AG09319 (cell line): Measurements from ENCODE around the gene FOXP1.
"Not testable (repeated sequence)": the region's sequence is repeated elsewhere in the genome, so short reads cannot be mapped to it uniquely, and the experiment has no call there.

Experiments used
- DNase-seq: peaks from one replicate; pipeline ENCODE4 v3.0.0-alpha.2; 2010; ENCODE audit warnings: low read depth; ENCODE audit errors: extremely low read depth
- CTCF ChIP-seq: IDR thresholded peaks from 2 replicates; pipeline ENCODE4 v1.5.1; 2011; ENCODE audit warnings: low read depth, mild to moderate bottlenecking, inconsistent platforms, low read length, moderate library complexity

The FOXP1 gene

GRCh38 chr3:70979983-70980645 lies 603.4 kb downstream of the FOXP1 start:
- no peak for DNase-seq
- no peak for TF ChIP-seq CTCF

DNA sequence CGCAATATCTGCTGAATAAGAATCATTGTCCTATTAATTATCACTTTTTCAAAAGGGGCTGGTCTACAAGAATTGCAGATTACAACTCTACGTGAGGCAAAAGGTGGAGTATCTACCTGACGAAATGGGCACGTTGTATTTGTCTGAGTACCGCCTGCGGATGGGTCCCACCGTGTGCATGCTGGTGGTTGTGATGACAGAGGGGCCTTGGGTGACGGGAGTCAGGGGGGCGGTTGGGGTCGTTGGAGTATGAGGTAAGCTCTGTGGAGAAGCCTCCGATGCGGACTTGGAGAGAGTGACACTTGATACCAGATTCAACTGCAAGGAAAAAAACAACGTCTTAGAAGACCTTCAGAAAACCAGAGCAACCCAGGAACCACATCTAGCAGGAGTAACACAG lies 605.8 kb downstream of the FOXP1 start:
- no peak for TF ChIP-seq CTCF
- DNase-seq: no peak

- DNase-seq: not testable (repeated sequence)
Measured at GRCh38 chr3:70975981-70976380, 607.5 kb downstream of the FOXP1 start.

DNA sequence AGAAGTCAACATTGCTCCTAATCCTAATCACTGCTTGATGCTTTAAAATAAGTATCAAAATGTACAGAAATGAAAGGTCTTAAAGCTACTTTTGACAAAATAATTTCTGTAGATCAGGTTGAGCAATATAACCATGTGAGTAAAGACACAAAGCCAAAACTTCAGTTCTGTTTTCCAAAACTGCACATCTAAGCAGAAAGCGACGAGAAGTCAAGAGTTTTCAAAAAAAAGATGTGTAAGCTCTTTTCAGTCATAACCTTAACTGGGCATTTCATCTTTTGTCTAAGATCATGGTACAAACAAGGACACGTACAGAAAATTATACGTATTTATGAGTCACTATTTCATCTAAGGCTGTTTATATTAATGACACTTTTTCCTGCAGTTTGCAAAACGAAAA lies 608.8 kb downstream of the FOXP1 start:
- no peak for TF ChIP-seq CTCF
- no peak for DNase-seq

DNA sequence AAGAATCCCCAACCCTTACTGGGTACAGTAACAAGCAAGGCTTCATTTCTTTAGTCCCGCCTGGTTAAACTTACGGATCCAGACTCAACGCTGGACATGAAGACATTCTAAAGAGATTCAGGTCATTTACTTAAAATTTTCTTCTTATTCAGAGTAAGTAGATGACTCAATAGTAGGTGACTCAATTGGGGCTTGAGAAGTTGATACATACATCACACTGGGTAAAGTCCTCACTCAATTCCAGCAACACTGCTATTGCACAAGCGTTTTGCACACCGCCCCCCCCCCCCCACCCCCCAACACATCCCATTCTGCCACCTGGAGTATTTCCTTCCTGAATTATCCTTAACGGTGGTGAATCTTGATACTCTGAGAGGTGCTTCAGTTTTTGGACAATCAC lies 610.0 kb downstream of the FOXP1 start:
- DNase-seq: no peak
- no peak for TF ChIP-seq CTCF

- no peak for TF ChIP-seq CTCF
- DNase-seq: no peak
Measured at GRCh38 chr3:70972855-70973254, 610.7 kb downstream of the FOXP1 start.

- TF ChIP-seq CTCF: no peak
- DNase-seq: no peak
Measured at GRCh38 chr3:70970952-70971351, 612.6 kb downstream of the FOXP1 start.

- DNase-seq: no peak
- TF ChIP-seq CTCF: no peak
Measured at GRCh38 chr3:70970171-70970570, 613.4 kb downstream of the FOXP1 start.
